DMS 273 (cell line): ENCODE results near the gene SLC45A2.
A peak's percentile ranks its signal among the peaks of the same experiment; 100 is the strongest.
"Not testable (repeated sequence)": the region's sequence is repeated elsewhere in the genome, so short reads cannot be mapped to it uniquely, and the experiment has no call there.

ENCODE experiments used
- DNase-seq: peaks from one replicate; lab custom pipeline; 2025; ENCODE audit not compliant: unreplicated experiment; lab: John Stamatoyannopoulos, UW

Gene SLC45A2

DNA sequence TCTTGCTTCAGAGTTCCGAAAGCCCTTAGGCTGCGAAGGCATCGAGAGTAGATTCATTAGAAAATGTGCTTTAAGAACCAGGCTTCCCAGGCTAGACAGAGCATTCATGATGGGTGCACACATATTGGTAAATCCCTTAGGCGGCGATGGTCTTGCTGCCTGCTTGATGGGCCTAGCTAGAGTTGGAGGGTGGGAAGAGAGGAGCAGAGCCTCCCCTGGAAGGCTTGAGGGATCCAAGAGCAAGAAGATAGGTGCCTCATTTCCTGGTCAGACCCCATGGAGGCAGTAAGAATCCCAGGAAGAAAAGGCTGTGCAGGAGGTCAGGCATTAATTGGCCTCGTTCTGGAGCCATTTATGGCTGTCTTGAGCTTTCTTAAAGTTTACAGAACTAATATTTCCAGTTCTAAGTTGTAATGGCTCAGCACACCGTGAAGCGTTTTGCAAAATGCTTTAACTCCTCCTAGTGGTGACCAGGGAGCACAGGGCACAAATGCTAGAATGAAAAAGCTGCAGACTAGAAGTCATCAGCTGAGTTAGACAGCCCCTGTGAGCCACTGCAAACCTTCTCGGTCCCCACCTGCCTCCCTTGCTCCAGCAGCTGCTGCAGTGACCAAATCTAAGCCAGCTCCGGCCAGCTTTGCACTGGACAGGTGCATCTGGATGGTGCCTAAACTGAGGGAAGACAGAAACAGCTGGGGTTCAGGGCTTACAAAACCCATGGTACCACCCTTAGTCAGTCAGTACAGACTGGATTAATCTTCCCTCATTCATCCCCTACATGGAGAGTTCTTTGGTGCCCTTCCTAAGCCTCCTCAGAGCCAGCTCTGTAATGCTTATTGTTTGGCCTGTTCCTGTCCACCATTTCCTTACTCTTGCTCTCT, 14.7 kb downstream of the SLC45A2 start:
- peak; percentile 53 for DNase-seq

- peak; percentile 75 for DNase-seq
Observed at GRCh38 chr5:33968211-33969005, 16.1 kb downstream of the SLC45A2 start.

- DNase-seq: no peak
Observed at GRCh38 chr5:33966805-33967204, 17.7 kb downstream of the SLC45A2 start.

GRCh38 chr5:33964132-33964700, 20.3 kb downstream of the SLC45A2 start:
- no peak for DNase-seq

DNA sequence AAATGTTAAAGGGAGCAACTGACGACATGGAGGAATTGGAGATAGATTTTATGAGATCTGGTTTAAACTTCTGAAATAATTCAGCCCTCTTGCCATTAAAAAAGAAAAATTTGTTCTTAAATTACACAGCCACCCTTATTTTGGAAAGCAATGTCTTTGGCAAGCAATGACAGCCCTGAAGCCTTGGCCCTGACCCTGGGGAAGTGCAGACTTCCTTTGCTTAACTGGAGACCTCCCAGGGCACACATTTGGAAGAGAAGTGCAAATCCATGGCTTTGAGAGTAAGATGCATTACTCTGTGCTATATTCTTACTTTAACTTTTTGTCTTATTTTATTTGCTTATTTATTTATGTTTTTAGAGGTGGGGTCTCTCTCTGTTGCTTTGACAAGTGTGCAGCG, 26.3 kb downstream of the SLC45A2 start:
- DNase-seq: no peak

DNA sequence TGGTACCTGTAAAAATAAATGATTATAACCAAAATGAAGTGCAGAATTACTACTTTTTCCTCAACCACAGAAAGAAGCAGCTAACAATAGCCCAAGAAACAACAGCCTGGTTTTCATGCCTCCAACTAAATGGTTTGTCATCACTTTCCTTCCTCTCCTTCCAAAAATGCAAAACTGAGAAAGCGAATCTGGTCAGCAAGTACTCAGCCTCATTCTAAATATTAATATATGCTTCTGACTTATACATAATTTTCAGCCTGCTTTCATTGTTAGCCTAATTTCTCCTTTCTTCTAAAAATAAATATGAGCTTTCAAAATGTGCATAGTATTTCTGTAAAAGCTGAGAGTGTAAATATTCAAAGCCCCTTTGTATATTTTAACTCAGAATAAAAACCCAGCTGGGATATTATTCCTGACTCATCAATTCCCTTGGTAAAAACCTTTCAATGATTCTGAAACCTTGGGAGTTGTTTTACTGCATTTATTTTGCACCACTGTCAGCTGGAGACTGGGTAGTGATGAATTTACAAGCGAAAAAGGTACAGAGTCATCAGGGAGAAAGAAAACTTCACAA, 26.8 kb downstream of the SLC45A2 start:
- DNase-seq: no peak

- DNase-seq: not testable (repeated sequence)
Observed at GRCh38 chr5:33952175-33952574, 32.3 kb downstream of the SLC45A2 start.

- DNase-seq: no peak
Observed at GRCh38 chr5:33944543-33945132, 39.9 kb downstream of the SLC45A2 start.

DNA sequence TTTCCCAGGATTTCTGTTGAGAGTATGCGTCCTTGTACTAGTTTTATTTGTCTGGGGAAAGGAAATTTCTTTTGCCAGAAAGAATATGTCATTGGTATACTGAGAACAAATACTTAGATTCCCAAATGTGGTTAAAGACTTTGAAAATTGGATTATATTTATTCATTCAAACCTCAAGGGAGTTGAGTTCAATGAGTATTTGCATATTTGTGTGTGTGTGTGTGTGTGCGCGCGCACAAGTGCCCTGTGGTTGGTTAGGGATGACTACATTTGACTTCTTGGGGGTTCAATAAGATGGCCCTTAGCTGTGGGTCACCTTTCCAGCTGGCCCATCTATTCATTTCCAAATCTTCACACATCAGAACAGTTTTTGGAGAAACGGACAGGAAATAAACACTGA, 43.4 kb downstream of the SLC45A2 start:
- no peak for DNase-seq

DNA sequence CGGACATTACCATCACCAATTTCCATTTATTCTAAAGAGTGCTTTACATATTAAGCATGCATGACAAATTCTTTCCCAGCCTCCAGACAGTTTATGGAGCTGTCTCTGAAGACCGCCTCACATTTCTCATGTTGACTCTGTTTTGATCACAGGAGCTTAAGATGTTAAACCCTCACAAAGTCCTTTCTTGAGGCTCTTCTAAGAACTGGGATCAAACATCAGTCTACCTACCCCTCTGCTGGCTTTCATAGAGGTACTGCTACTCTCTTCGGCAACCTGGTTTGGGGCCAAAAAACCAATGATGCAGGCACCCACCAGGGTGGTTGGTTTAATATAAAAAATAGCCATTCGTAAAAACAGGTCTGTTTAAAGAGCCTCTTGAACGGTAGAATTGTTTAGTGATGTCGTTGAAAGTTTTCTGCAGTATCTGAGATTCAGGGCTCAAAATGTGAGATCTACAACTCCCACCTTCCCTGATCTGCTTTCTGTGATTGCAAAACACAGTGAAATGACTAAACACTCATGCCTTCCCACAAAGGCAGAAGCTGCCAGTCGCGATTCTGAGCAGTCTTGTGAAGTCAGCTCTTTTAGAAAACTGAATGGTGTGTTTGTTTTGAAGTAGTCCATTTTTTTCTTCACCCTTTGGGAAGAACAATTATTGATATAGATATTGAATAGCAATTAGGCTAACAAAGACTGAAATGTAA, 44.8 kb downstream of the SLC45A2 start:
- no peak for DNase-seq

- no peak for DNase-seq
Observed at GRCh38 chr5:33938881-33939280, 45.6 kb downstream of the SLC45A2 start.

- no peak for DNase-seq
Observed at GRCh38 chr5:33938507-33938796, 46.0 kb downstream of the SLC45A2 start.

DNA sequence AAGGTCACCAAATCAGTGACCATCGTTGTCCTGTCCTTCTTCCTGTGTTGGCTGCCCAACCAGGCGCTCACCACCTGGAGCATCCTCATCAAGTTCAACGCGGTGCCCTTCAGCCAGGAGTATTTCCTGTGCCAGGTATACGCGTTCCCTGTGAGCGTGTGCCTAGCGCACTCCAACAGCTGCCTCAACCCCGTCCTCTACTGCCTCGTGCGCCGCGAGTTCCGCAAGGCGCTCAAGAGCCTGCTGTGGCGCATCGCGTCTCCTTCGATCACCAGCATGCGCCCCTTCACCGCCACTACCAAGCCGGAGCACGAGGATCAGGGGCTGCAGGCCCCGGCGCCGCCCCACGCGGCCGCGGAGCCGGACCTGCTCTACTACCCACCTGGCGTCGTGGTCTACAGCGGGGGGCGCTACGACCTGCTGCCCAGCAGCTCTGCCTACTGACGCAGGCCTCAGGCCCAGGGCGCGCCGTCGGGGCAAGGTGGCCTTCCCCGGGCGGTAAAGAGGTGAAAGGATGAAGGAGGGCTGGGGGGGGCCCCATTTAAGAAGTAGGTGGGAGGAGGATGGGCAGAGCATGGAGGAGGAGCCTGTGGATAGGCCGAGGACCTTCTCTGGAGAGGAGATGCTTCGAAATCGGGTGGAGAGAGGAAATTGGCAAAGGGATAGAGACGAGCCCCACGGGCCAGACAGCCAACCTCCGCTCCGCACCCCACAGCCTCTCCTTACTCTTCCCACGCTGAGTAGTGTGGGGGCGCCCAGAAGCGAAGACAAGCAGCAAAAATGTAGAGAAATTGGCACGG, 46.6 kb downstream of the SLC45A2 start:
- no peak for DNase-seq

DNA sequence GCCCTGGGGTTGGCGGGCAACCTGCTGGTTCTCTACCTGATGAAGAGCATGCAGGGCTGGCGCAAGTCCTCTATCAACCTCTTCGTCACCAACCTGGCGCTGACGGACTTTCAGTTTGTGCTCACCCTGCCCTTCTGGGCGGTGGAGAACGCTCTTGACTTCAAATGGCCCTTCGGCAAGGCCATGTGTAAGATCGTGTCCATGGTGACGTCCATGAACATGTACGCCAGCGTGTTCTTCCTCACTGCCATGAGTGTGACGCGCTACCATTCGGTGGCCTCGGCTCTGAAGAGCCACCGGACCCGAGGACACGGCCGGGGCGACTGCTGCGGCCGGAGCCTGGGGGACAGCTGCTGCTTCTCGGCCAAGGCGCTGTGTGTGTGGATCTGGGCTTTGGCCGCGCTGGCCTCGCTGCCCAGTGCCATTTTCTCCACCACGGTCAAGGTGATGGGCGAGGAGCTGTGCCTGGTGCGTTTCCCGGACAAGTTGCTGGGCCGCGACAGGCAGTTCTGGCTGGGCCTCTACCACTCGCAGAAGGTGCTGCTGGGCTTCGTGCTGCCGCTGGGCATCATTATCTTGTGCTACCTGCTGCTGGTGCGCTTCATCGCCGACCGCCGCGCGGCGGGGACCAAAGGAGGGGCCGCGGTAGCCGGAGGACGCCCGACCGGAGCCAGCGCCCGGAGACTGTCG, 47.3 kb downstream of the SLC45A2 start:
- DNase-seq: no peak

GRCh38 chr5:33936381-33937016, 48.0 kb downstream of the SLC45A2 start, which contains the start of gene RXFP3:
TSS of gene RXFP3 (plus strand) at chr5:33936386. CDS start at chr5:33936741, 355 bp downstream.
- DNase-seq: peak; percentile 37

DNA sequence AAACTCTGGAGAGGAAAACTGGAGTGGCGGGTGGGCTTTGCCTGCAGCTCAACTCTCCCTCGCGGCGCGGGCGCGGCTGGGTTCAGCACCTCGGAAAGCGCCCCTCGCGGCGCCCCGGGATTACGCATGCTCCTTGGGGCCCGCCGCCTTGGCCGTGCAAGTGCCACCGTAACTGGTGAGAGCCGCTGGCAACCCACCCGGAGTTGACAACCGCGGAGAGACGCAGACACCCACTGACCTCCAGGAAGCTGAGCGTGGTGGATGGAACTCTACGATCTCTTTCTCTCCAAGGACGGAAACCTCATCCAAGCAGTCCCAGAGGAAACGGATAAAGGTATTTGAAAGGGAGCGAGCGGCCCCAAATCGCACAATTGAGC, 48.5 kb downstream of the SLC45A2 start:
- peak; percentile 80 for DNase-seq

DNA sequence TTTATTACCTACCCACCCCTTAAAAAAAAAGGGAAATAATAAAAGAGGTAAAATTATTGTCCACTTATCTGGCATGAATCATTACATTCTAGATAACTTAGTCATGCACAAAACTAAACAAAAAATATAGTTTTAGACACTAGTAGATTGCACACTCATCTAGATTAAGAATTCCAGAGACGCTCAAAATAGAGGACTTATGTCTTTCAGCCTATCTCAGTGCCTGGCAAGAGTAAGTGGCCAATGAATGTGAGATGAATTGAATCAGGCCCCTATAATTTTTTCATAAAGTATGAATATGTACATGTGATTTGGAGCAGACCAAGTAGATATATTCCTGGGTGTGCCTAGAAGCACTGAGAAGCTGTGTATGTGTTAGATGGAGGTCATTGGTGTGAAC, 50.3 kb downstream of the SLC45A2 start:
- DNase-seq: no peak

DNA sequence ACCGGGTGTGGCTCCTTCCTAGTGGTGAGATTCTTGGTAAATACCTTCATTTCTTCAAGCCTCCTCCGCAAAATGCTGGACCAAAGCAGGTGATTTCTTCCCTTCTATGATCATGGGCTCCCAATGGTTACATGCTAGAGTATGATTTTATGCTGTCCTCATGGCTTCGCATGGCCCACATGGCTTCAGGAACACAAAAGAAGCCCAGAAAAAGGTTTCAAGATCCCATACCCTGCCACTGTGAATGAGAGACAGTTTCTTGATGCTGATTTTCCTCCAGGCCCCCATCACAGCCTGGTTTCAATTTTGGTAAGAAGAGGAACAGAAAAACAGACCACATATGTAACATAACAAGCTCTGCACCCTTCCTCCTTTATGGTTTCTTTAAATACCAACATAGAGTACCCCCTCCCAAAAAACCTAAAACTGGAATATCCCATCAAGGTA, 50.7 kb downstream of the SLC45A2 start:
- DNase-seq: no peak

DNA sequence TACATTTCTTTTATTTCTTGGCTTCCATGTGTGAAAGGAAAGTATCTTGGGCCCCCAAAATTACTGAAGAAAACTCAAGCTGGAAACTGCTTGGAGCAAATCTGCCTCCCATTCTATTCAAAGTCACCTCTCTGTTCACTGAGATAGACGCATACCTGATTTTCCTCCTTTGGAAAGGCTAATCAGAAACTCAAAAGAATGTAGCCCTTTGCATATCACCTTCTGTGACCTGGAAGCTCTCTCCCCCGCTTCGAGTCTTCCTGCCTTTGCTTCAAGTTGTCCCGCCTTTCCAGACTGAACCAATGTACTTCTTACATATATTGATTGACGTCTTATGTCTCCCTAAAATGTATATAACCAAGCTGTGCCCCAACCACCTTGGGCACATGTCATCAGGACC, 53.4 kb downstream of the SLC45A2 start:
- DNase-seq: no peak
